ENCODE measurements around the gene RBM4.
"Not testable (repeated sequence)": the region's sequence is repeated elsewhere in the genome, so short reads cannot be mapped to it uniquely, and the experiment has no call there.

The RBM4 gene

DNA sequence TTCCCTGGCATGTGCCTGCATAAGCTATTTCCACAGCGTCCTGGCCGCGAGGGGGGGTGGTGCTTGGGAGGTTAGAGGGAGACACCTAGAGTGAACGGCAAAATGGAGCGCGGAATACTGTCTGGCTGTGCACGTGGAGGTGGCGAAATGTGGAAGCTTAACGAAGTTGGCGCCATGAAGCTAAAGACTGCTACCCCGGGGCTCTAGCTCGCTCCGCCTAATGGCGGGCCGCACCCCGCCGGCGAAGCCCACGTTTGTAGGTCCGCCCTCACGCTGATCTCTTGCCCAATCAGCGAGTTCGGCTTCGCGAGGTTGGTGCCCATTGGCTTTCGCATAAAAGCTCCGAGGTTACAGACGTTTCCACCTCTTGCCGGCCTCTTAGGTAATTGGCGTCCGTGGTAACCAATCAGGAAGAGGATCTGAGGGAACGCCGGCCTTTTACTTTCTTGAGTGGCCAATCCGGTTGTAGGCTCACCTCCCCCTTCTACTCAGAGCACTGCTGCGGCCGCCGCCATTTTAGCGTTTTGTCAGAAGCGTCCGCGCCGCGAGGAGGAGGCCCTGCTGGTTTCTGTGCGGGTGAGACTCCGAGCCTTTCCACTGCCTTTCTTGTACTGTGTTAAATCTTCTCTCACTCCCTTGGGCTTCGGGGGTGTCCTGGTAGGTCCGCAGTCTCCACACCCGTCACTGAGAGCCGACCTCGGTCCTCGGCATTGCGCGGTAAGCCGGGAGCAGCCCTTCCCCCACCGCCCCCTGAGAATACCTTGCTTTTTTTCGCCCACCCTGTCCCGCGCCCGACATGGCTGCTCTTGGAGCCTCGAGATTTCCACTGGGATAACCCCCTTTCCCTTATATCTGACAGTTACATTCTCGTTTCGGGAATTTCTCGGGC is at the start of gene RBM4:
RBM4 (plus strand) TSS at position 527 of the 889 bp plus-strand sequence. CDS start 1,009 bp downstream, outside the sequence.
- in situ Hi-C loops (cut with MboI; ENCODE audit: low sequenced_read_pairs) = no loop called here

DNA sequence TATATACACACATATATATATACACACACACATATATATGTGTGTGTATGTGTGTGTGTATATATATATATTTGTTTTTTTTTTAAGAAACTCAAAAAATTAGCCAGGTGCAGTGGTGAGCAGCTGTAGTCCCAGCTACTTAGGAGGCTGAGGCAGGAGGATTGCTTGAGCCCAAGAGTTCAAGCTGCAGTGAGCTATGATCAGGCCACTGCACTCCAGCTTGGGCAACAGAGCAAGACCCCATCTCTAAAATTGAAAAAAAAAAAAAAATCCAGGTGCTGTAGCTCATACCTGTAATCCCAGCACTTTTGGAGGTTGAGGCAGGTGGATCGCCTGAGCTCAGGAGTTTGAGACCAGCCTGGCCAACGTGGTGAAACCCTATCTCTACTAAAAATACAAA is 49.2 kb upstream of the RBM4 start:
- in situ Hi-C loops (cut with MboI; ENCODE audit: low sequenced_read_pairs) = not testable (repeated sequence)

GRCh38 chr11:66589996-66590675 is 48.4 kb upstream of the RBM4 start:
- in situ Hi-C loops (cut with MboI; ENCODE audit: low sequenced_read_pairs) = no loop called here

- in situ Hi-C loops (cut with MboI; ENCODE audit: low sequenced_read_pairs) = no loop called here
Observed at GRCh38 chr11:66591175-66591574, 47.3 kb upstream of the RBM4 start.

- in situ Hi-C loops (cut with MboI; ENCODE audit: low sequenced_read_pairs) = no loop called here
Observed at GRCh38 chr11:66592457-66593302, 45.8 kb upstream of the RBM4 start, which contains the start of the genes CCDC87 and CCS. TSS of gene CCDC87 (minus strand) at chr11:66593063. CDS start at chr11:66593015, 48 bp downstream. TSS of gene CCS (plus strand) at chr11:66593185. CDS start at chr11:66593262, 77 bp downstream.

DNA sequence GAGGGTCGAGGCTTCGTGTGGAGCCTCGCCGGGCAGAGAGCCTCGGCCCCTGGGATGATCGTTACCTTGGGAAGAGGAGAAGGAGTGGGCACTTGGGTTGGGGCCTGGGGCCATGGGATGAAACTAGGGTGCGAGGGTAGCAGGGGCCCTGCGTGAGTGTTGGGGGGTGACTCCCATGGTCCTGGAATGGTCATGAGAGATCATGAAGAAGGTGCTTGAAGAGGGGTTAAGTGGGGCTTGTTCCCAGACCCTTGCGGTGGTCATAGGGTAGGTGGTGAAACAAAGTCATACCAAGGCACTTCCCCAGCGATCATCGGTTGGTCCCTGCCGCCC is 45.2 kb upstream of the RBM4 start:
- in situ Hi-C loops (cut with MboI; ENCODE audit: low sequenced_read_pairs) = no loop called here

GRCh38 chr11:66593650-66594049 is 44.9 kb upstream of the RBM4 start:
- in situ Hi-C loops (cut with MboI; ENCODE audit: low sequenced_read_pairs) = no loop called here

DNA sequence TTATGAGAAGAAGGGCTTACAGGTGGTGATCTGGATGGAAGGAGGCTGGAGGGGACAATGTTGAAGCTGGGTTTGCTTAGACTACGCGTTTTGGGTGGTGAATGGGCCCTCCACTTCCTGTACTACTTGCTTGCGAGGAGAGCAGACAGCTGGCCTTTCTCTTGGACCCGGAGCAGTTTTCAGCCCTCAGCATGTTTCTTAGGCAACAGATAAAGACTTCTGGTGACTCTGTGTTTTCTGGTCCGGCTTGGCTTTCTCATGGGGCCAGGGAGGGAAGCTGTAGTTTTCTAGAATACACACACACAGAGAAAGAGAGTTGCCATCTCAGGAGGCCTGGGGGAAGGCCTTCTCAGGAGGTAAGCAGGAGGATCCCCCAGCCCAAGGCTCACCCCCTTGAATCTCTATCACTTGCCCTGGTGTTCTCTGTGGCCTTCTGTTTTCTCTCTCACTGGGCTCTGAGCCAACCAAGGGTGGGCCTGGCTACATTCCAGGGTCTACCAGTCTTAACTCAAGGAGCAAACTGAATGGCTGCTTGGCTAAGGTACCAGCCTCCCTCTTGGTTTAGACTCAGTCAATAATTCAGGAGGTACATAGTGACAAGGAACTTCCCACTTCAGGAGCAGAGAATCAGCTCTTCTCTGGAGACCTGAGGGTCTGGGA is 43.1 kb upstream of the RBM4 start:
- in situ Hi-C loops (cut with MboI; ENCODE audit: low sequenced_read_pairs) = no loop called here

DNA sequence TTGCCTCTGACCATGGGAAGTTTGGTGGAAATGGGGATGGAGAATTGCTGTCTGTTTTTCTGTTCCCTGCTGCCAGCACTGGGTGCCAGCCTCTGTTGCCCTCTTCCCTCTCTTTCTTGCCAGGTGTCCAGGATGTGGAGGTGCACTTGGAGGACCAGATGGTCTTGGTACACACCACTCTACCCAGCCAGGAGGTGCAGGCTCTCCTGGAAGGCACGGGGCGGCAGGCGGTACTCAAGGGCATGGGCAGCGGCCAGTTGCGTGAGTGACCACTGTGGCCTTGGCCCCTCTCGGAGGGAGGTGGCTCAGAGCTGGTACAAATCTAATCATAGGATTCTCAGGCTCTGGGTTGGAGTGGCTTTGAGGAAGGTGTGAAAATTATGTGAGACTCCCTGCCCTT is 39.5 kb upstream of the RBM4 start:
- in situ Hi-C loops (cut with MboI; ENCODE audit: low sequenced_read_pairs) = no loop called here

GRCh38 chr11:66600219-66600618 is 38.3 kb upstream of the RBM4 start:
- in situ Hi-C loops (cut with MboI; ENCODE audit: low sequenced_read_pairs) = no loop called here

GRCh38 chr11:66600631-66601233 is 37.8 kb upstream of the RBM4 start:
- in situ Hi-C loops (cut with MboI; ENCODE audit: low sequenced_read_pairs) = no loop called here

DNA sequence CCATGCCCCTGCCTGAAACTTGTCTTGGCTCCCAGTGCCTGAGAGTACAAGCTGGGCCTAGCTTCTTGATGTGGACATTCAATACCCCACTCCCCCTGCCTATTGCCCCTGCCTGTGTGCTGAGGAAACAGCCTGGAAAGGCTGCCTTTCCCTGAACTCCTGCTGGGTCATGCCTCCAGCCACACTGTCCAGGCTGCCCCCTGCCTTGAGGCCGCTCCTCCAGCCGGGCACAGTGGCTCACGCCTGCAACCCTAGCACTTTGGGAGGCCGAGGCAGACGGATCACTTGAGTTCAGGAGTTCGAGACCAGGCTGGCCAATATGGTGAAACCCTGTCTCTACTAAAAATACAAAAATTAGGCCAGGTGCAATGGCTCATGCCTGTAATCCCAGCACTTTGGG is 35.4 kb upstream of the RBM4 start:
- in situ Hi-C loops (cut with MboI; ENCODE audit: low sequenced_read_pairs) = no loop called here

- in situ Hi-C loops (cut with MboI; ENCODE audit: low sequenced_read_pairs) = no loop called here
Observed at GRCh38 chr11:66604155-66604554, 34.3 kb upstream of the RBM4 start.

DNA sequence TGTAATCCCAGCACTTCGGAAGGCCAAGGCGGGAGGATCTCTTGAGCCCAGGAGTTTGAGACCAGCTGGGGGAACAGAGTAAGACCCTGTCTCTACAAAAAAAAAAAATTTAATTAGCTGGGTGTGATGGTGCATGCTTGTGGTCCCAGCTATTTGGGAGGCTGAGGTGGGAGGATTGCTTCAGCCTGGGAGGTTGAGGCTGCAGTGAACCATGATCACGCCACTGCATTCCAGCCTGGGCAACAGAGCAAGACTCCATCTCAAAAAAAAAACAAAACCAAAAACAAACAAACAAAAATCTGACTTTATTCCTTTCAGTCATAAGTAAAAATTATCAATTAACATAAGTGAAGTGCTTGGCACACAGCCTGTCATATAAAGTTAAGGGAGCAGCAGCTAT is 31.9 kb upstream of the RBM4 start:
- in situ Hi-C loops (cut with MboI; ENCODE audit: low sequenced_read_pairs) = not testable (repeated sequence)

DNA sequence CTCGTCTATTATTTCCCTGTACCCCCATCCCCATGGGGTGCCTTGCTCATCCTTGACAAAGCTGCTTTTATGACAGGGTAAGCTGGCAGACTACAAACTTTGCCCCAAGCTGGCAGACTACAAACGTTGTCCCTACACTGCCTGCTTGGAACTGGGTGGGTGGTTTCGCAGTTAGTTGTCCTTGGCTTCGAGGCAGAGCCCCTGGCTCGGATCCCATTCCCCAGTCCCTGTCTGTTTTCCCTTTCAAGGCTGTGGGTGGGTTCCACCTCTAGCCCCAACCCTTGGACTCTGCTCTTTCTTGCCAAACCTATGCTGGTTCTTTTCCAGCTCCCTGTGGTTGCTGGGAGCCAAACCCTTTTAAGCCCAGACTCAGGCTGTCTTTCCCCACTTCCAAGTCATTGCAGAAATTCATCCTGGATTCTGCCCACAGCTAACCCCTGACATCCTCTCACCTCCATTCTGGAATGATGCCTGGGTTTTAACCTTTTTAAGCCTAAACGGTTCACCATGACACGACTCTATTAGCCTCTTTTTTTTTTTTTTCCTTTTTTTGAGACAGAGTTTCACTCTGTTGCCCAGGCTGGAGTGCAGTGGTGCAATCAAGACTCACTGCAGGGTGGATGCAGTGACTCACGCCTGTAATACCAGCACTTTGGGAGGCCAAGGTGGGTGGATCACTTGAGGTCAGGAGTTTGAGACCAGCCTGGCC is 31.2 kb upstream of the RBM4 start:
- in situ Hi-C loops (cut with MboI; ENCODE audit: low sequenced_read_pairs) = no loop called here

- in situ Hi-C loops (cut with MboI; ENCODE audit: low sequenced_read_pairs) = no loop called here
Observed at GRCh38 chr11:66609721-66610617, 28.5 kb upstream of the RBM4 start.

- in situ Hi-C loops (cut with MboI; ENCODE audit: low sequenced_read_pairs) = no loop called here
Observed at GRCh38 chr11:66612458-66612857, 26.0 kb upstream of the RBM4 start.

GRCh38 chr11:66614073-66614472 is 24.4 kb upstream of the RBM4 start:
- in situ Hi-C loops (cut with MboI; ENCODE audit: low sequenced_read_pairs) = no loop called here

Measured in HL-60/S4 treated with phorbol 12-myristate 13-acetate at 8.2 ng/mL for 4 days and 3 days (cell line).